Heart left ventricle (tissue), 16 donors: ENCODE measurements around the gene NOC3L. TPM values are rescaled to one million over a fixed set of nuclear protein-coding genes. Genes with fewer than 3 reads are reported as not detected.

Experiments used
- ATAC-seq, 4 donors: fragments of 200-7000 bp; cut with Tn5 transposase; one replicate each; pipeline ENCODE4 v1.9.1; 2020 to 2022; ENCODE audit warnings: moderate library complexity in 4 of 4, mild to moderate bottlenecking in 3 of 4, moderate number of reproducible peaks in 1 of 4
- DNase-seq, 5 donors: peaks; one replicate each; pipeline ENCODE4 v3.0.0-alpha.2; 2020
- H3K27ac ChIP-seq, 12 donors: fragments of 200-600 bp; sonication (generic) in 4 of 12; one replicate each; pipeline versions ENCODE4 v1.5.0 to v1.8.0; 2016 to 2022; ENCODE audit warnings: mild to moderate bottlenecking in 2 of 12
- H3K27me3 ChIP-seq, 9 donors: fragments of 200-600 bp; sonication (generic) in 2 of 9; one replicate each; pipeline versions ENCODE4 v1.5.1 to v1.8.0; 2016 to 2022; ENCODE audit warnings: mild to moderate bottlenecking in 3 of 9
- H3K36me3 ChIP-seq, 9 donors: fragments of 200-600 bp; sonication (generic) in 2 of 9; one replicate each; pipeline versions ENCODE4 v1.5.0 to v1.8.0; 2018 to 2022; ENCODE audit warnings: mild to moderate bottlenecking in 2 of 9
- H3K4me1 ChIP-seq, 12 donors: fragments of 200-600 bp; sonication (generic) in 4 of 12; one replicate each; pipeline versions ENCODE4 v1.5.0 to v1.8.0; 2016 to 2022; ENCODE audit warnings: mild to moderate bottlenecking in 3 of 12
- H3K4me3 ChIP-seq, 12 donors: fragments of 200-600 bp; sonication (generic) in 4 of 12; one replicate each; pipeline versions ENCODE4 v1.5.0 to v1.8.0; 2017 to 2022; ENCODE audit warnings: mild to moderate bottlenecking in 9 of 12, moderate library complexity in 4 of 12
- H3K9me3 ChIP-seq, 12 donors: fragments of 200-600 bp; sonication (generic) in 4 of 12; one replicate each; pipeline versions ENCODE4 v1.5.0 to v1.8.0; 2016 to 2022; ENCODE audit warnings: mild to moderate bottlenecking in 1 of 12
- POLR2A ChIP-seq, 2 donors: fragments of 450-650 bp; IDR thresholded peaks; one replicate each; pipeline ENCODE4 v1.6.1; 2017; ENCODE audit warnings: antibody characterized with exemption in 2 of 2, mild to moderate bottlenecking in 2 of 2, moderate library complexity in 2 of 2
- WGBS, 4 donors: extraction: QIAGEN DNeasy Blood & Tissue Kit in 2 of 4; methylation state at CpG; one replicate each; pipeline versions ENCODE4 v1.1.5 to v1.1.7; 2013 to 2018; 5-methylcytosine and 5-hydroxymethylcytosine counted together
- intact Hi-C, 10 donors: fragments of 100-400 bp; cut with DNase I; formaldehyde crosslinking; loops; one replicate each; pipeline versions ENCODE4 v1.11.1 to v1.14.2; 2022
- polyA plus RNA-seq, 2 donors: library from polyadenylated mRNA; stranded (reverse); fragments of 200-250 nt; gene quantifications; one replicate each; pipeline ENCODE4 v1.2.3, GENCODE V29; 2013
- total RNA-seq, 9 donors: library from RNA; depleted of rRNA in 2 of 9; stranded (reverse); fragments of >200 nt in 2 of 9; fragmentation: NEBNext Ultra II Directional in 3 of 9; extraction: Animal tissue kit (Norgen Biotek cat#: 25700) in 3 of 9; gene quantifications; one replicate each; pipeline versions ENCODE4 v1.1.0 to v1.2.4, GENCODE V29; 2016 to 2023
- TF ChIP-seq, protein P1 (sequence below), 12 donors: fragments of 200-600 bp; sonication (generic) in 4 of 12; IDR thresholded peaks; one replicate each; pipeline versions ENCODE4 v1.5.0 to v1.8.0; 2018 to 2022; ENCODE audit warnings: antibody characterized with exemption in 12 of 12, mild to moderate bottlenecking in 5 of 12
- donor health status: ischemic (EF 13 %, LVEDD 7.1; RV severe dilation, severe dysfunction).
- donor health status: healthy with polysubstance abuse.
- donor health status: DM: no; HTN: yes; CAD: no.
- donor health status: DM: no; HTN: no; CAD: no.
- donor health status: ischemic (EF 25% LVEDD 6.9; RV normal size, moderate dysfunction).
- donor health status: ischemic (EF 25% LVEDD 5.7; RV mildly dilated, moderate dysfunction).
- donor health status: healthy.
- donor health status: DM: yes; HTN: yes; CAD: no.
- donor health status: ischemic (EF 35%, LVEDD 5.7; RV mildly dilated, moderate dysfunction).
- donor health status: nonischemic (EF 11% LVEDD 7.7; RV severe dilation, severe dysfunction).
- donor health status: DM: yes; HTN: yes; CAD: no.
- donor health status: PGD.
- donor health status: ischemic (EF 29% LVEDD 5.4; RV normal size, mild dysfunction).
- donor health status: nonischemic (EF 23%, LVEDD 6.1; RV moderate dilation, normal function).

Gene NOC3L
- total and polyA plus RNA-seq, 11 donors, result 2.2 to 12.0 (median 8.2) TPM

DNA sequence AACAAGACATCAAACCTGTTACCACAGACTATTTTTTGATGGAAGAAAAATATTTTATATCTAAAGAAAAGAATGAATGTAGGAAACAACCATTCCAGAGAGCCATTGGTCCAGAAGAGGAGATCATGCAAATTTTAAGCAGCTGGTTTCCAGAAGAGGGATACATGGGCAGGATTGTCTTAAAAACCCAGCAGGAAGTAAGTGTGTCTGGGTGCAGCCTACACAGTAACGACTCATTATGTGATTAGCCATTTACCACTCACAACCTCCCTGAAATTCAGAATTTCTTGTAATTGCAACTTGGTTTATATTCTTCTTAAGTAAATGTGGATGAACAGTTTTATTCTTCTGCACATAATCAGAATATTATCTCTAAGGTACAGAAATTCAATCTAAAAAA, 46.2 kb downstream of the NOC3L start:
- H3K27me3 ChIP-seq, result no peaks in the 10 kb centered on the region
- peak overlapping the region in 3 of 12 donors; percentile 2 to 43 (median 16) for H3K27ac ChIP-seq
- ATAC-seq (no peak), DNase-seq (no peak)
- peaks cover 0 to 24% (median 0%) of the 10 kb centered on the region in 12 donors for H3K4me1 ChIP-seq
- intact Hi-C loops, result loop anchor here in 4 of 10 donors (5.0 to 10.0 kb wide), 4 partner anchors 34 to 239 kb away; no protein-coding TSS in a partner anchor
- WGBS, 4 donors, result 31 to 58% (median 55%) methylated on average over 1 of the region's 1 CpG
- no peak overlapping the region for H3K4me3 ChIP-seq
- no peak for TF ChIP-seq POLR2A (IDR thresholded peaks at IDR 0.05)
- TF ChIP-seq, protein P1, sequence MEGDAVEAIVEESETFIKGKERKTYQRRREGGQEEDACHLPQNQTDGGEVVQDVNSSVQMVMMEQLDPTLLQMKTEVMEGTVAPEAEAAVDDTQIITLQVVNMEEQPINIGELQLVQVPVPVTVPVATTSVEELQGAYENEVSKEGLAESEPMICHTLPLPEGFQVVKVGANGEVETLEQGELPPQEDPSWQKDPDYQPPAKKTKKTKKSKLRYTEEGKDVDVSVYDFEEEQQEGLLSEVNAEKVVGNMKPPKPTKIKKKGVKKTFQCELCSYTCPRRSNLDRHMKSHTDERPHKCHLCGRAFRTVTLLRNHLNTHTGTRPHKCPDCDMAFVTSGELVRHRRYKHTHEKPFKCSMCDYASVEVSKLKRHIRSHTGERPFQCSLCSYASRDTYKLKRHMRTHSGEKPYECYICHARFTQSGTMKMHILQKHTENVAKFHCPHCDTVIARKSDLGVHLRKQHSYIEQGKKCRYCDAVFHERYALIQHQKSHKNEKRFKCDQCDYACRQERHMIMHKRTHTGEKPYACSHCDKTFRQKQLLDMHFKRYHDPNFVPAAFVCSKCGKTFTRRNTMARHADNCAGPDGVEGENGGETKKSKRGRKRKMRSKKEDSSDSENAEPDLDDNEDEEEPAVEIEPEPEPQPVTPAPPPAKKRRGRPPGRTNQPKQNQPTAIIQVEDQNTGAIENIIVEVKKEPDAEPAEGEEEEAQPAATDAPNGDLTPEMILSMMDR (IDR thresholded peaks at IDR 0.05), result no peak
- H3K36me3 ChIP-seq, result peaks cover 0 to 51% (median under 1%) of the 10 kb centered on the region in 9 donors
- H3K9me3 ChIP-seq, result no peaks in the 10 kb centered on the region

DNA sequence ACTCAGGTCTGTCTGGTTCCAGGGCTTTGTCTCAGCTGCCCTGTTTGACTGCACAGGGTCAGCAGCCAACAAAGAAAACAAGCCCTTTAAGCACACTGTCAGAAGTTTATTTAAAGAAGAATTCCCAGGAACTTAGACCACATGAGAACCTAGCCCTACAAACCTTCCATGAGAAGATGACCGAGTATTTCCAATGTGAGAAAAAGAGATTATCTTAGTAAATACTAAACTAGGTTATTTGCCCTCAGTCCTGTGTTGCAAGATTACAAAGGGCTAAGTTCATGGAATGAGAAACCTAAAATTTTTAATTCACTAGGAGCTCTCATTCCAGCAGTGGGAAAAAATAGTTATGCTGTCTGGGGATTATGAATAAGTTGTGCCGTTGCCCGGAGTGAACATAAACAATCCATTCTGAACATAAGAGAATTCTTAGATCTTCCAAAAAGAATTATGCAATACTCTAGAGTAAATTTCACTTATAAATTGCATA, 46.7 kb downstream of the NOC3L start:
- 57 to 74% (median 68%) methylated on average over 3 of the region's 3 CpGs for WGBS, 4 donors
- TF ChIP-seq POLR2A (IDR thresholded peaks at IDR 0.05), result no peak
- TF ChIP-seq, protein P1 (IDR thresholded peaks at IDR 0.05), result no peak
- no peak for DNase-seq
- Histone ChIP-seq H3K4me1 (peaks cover 0 to 24% (median 0%) of the 10 kb centered on the region in 12 donors), H3K4me3 (no peak overlapping the region), H3K27me3 (no peaks in the 10 kb centered on the region), H3K27ac (peak overlapping the region in 7 of 12 donors; percentile 9 to 48 (median 43)), H3K36me3 (peaks cover 0 to 50% (median 0%) of the 10 kb centered on the region in 9 donors), H3K9me3 (no peaks in the 10 kb centered on the region)
- intact Hi-C loops, result loop anchor here in 4 of 10 donors (5.0 to 10.0 kb wide), 4 partner anchors 34 to 239 kb away; no protein-coding TSS in a partner anchor
- ATAC-seq, result peak in 2 of 4 donors; percentile 34 to 48

DNA sequence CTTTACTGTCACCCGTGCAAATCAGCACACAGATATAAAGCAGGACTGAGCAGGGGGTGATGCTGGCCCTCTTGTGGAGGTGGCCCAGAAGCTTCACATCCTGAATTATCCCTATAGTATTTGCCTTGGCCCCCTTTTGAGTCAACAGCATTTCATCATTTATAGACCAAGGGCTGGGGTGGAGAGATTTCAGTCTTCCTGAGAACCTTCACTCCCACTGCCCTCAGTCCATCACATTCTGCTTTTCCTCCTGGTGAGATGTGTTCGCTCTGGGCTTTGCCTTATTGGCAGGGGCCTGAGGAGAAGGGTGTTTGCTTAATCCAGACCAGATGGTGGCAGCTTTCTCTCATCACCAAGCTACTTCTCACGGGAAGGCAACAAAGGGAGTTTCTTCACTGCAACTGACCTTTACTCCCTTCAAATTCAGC, 47.7 kb downstream of the NOC3L start:
- WGBS, 4 donors, result 60 to 74% (median 71%) methylated on average over 3 of the region's 3 CpGs
- Histone ChIP-seq H3K4me1 (peaks cover 0 to 24% (median 0%) of the 10 kb centered on the region in 12 donors), H3K4me3 (no peak overlapping the region), H3K27ac (peak overlapping the region in 6 of 12 donors; percentile 2 to 45 (median 24)), H3K9me3 (no peaks in the 10 kb centered on the region), H3K27me3 (no peaks in the 10 kb centered on the region), H3K36me3 (peaks cover 0 to 55% (median 4%) of the 10 kb centered on the region in 9 donors)
- intact Hi-C loops, result loop anchor here in 4 of 10 donors (5.0 to 10.0 kb wide), 4 partner anchors 33 to 238 kb away; no protein-coding TSS in a partner anchor
- ATAC-seq (peak in 2 of 4 donors; percentile 11 to 47), DNase-seq (no peak)
- TF ChIP-seq, protein P1 (IDR thresholded peaks at IDR 0.05), result no peak
- TF ChIP-seq POLR2A (IDR thresholded peaks at IDR 0.05), result no peak

DNA sequence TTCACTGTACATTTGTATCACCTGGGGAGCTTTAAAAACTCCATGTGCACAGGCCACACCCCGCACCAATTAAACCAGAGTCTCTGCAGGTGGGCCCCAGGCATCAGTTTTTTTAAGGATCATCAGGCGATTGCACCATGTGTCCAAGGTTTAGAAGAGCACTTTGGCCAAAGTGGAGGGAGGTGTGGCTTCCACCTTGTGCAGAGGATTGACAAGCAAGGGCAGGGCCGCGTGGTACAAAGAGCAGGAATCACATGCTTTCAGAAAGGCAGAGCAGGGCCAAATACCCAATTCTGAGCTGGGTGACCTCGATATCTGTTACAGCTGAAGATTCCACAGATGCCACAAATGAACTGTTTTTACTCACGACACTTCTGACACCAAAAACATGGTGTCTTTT, 52.4 kb downstream of the NOC3L start:
- no peak for DNase-seq
- no peak overlapping the region for H3K27ac ChIP-seq
- no peak overlapping the region for H3K4me3 ChIP-seq
- WGBS, 4 donors, result 90 to 96% (median 93%) methylated on average over 6 of the region's 6 CpGs
- H3K27me3 ChIP-seq, result peaks cover 0 to 3% (median 0%) of the 10 kb centered on the region in 9 donors
- H3K4me1 ChIP-seq, result peaks cover 0 to 11% (median 0%) of the 10 kb centered on the region in 12 donors
- no peak for ATAC-seq
- TF ChIP-seq, protein P1 (IDR thresholded peaks at IDR 0.05), result no peak
- no peak for TF ChIP-seq POLR2A (IDR thresholded peaks at IDR 0.05)
- peaks cover 0 to 92% (median 10%) of the 10 kb centered on the region in 9 donors for H3K36me3 ChIP-seq
- no peaks in the 10 kb centered on the region for H3K9me3 ChIP-seq
- intact Hi-C loops, result loop anchor here in 1 of 10 donors (10.0 kb wide), 1 partner anchor 226 kb away; no protein-coding TSS in a partner anchor
